Measurements from ENCODE around the gene ZNF330.
"Not testable (repeated sequence)": the region's sequence is repeated elsewhere in the genome, so short reads cannot be mapped to it uniquely, and the experiment has no call there.

The ZNF330 gene

DNA sequence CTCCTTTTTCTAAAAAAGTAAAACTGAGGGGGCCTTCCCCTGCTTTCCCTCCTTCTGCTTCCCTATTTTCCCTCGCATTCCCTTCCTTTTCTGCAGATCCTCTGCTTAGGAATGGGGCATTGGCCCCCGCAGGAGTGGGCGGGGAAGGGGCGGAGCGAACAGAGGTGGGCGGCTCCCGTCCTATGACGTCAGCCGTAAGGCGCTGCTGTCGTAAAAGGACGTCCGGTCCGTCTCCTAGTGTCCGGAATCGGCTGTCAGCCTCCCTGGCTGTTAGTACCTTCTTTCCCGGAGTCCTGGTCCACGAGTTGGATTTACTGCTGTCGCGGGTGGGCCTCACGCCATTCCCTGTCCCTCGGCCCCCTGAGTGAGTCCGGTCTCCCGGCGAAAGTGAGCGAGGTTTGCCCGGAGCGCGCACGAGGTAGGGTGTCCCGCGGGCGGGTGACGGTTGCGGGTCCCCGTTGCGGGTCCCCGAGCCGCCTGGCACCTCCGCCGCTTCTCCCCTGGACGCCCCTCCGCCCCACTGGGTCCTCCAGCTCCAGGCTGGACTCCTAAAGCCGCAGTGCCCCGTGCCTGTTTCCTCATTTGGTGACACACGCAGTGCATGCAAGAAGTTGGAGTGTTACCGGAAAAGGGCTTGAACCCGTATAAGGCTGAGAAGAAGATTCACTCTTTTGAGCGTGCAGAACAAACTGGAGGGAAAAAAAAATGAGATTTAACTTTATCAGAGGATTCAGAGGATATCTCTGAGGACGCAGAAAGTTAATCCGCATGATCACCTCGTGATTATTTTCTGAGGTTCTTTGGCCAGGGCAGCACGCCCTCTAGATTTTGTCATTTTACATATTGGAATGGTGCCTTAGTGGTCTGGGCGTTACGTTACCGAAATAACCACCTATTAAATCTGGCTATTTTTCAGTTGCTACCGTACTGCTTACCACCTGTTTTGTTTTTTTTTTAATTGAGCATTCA lies at the start of gene ZNF330:
ZNF330 (plus strand) TSS at position 205 of the 969 bp plus-strand sequence. CDS start 1,477 bp downstream, outside the sequence.
- peak; percentile 93 for DNase-seq

DNA sequence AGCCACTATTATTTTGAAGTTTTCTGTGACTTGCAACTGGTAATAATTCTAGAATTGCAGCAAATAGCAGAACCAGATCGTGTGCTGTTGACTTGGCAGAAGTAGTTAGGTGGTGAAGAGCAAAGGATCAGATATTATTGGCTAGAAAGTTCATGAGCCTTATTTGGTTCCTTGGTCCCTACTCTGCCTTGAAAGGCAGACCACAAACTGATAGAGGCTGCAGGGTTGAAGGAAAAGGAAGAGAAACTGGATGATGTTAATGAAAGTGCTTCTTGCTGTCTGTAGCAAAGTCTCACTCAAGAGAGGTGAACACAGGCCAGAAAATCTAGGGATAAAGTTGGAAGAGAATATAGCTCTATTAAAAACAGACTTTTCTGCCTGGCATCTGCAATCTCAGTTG lies 46.2 kb upstream of the ZNF330 start:
- DNase-seq, result peak; percentile 38

- no peak for DNase-seq
Observed at GRCh38 chr4:141177171-141177570, 43.5 kb upstream of the ZNF330 start.

- DNase-seq, result no peak
Observed at GRCh38 chr4:141179474-141180373, 41.0 kb upstream of the ZNF330 start.

GRCh38 chr4:141180991-141181761 lies 39.5 kb upstream of the ZNF330 start:
- DNase-seq, result no peak

DNA sequence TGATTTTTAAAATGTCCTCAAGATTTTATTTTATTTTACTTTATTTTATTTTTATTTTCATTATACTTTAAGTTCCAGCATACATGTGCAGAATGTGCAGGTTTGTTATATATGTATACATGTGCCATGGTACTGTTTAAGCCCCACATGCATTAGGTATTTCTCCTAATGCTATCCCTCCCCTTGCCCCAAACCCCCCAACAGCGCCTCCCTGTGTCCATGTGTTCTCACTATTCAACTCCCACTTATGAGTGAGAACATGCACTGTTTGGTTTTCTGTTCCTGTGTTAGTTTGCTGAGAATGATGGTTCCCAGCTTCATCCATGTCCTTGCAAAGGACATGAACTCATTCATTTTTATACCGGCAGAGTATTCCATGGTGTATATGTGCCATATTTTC lies 37.2 kb upstream of the ZNF330 start:
- DNase-seq, result not testable (repeated sequence)

DNA sequence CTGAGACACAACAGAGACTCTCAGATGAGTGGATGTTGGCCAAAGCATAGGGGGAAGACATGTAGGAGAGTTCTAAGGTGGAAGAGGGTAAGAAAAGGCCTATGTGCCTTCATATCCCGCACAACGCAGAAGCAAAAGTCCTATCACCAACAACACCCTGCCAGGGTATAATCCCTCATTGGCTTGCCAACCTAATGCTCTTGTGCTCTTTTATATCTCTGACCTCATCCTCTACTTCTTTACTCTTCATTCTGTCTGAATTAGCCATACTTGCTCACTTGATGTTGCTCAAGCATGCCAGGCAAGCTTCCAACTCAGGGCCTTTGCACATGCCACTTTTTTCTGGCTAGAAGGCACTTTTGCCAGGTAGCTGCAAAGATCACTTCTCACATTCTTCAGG lies 28.1 kb upstream of the ZNF330 start:
- DNase-seq, result no peak

- no peak for DNase-seq
Observed at GRCh38 chr4:141193516-141194034, 27.1 kb upstream of the ZNF330 start.

- no peak for DNase-seq
Observed at GRCh38 chr4:141195095-141195707, 25.5 kb upstream of the ZNF330 start.

DNA sequence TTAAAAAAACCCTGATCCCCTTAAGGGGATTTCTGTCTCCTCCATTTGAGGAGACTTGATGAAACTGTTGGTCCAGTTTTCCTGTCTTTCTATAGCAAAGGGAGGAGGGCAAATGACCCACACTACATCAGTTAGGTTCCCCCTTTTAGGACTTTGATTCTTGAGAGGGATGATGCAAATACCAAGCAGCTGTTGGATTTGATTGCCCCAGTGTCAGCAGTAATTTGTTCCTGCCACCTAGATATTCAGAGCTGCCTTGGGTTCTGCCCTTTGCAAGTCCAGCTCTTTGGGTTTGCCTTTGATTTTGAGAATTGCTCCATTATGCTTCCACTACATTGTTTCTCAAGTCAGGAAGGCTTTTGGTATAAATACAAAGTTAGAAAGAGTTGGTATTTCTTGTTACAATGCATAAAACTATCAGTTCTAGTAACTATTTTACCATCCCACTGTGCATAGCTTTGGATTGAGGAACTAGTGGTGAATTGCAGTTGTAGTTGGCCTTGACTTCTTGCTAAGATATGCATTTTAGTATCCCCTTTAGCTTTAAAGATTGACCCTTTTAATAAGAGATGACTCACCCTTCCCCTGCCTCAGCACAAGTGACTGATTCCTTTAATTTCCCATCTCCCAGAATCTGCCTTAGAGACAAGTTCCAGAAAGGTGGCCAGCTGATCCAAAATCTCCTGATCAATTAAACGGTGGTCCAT lies 24.3 kb upstream of the ZNF330 start:
- DNase-seq, result no peak

DNA sequence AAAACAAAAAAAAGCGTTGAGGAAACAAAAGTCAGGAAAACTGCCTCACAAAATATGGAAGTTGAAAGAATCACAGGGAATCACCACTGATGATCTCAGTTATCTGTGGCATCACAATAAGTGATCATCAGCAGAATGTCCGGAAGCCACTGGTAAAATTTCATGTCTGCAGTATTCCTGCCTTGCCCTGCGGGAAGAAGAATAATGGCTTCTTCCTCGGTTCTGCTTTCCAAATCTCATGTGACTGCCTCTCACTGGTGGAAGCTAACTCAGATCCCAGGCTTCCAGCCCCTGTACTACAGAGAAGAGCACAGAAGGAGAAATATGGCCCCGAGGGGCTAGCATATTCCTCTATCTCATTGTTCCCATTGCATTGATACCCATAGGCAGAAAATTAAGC lies 12.7 kb upstream of the ZNF330 start:
- DNase-seq, result no peak

DNA sequence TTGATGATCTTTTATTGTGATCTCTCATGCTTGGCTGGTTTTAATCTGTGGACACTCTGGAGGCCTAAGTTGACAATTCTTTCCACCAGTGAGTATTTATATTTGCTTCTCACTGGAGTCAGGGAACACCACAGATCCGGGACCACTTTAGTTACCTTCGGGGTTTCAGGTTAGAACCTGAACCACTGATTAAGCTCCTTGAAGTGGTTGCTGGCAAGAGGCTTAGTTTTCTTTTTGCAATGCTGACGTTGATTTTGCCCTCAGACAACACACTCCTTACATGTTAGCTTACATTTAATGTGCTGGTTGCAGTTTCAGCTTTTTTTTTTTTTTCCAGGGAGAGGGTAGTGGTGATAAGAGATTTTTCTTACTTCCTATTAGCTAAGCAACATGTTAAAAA lies 10.5 kb upstream of the ZNF330 start:
- DNase-seq, result peak; percentile 20

- DNase-seq, result no peak
Observed at GRCh38 chr4:141213550-141213991, 7.1 kb upstream of the ZNF330 start.

DNA sequence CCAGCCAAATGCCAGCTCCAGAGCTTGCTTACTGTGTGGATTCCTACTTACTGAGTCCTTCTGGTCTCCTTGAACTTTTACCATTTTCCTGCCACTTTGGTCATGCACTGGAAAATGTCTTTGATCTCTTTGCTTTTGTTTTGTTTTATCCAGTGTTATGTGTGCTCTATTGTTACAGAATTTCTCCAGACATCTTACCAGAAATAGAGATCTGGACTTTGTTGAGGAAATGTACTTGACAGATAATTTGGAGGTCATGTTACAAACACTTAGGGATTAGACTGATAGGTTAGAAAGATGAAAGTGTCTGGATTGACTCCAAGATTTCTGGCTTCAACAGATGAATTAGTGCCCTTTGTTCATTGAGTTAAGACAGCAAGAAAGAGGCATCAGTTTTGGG lies 5.7 kb upstream of the ZNF330 start:
- no peak for DNase-seq

- DNase-seq, result no peak
Observed at GRCh38 chr4:141216002-141216761, 4.5 kb upstream of the ZNF330 start.

- no peak for DNase-seq
Observed at GRCh38 chr4:141220271-141220670, 424 bp upstream of the ZNF330 start.

DNA sequence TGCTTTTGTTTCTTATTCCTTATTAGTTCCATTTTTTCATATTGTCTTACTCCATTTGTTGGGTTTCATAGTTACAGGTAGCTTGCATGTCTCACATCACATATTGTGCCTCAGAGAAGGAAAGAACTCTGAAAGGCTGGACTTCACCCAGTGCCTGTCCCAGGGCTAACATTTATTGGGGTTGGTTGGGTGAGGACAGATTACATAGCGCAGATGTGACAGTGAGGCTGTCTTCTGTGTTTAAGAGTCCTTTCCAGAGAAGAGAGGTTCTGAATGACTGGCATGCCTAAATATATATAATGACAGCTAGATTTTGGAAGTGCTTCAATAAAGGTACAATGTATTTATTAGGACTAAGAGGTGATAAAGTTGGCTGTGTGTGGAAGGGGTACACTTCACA lies 2.7 kb downstream of the ZNF330 start:
- DNase-seq, result no peak

DNA sequence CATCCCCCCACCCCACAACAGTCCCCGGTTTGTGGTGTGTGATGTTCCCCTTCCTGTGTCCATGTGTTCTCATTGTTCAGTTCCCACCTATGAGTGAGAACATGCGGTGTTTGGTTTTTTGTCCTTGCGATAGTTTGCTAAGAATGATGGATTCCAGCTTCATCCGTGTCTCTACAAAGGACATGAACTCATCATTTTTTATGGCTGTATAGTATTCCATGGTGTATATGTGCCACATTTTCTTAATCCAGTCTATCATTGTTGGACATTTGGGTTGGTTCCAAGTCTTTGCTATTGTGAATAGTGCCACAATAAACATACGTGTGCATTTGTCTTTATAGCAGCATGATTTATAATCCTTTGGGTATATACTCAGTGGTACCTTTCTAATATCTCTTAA lies 6.6 kb downstream of the ZNF330 start:
- DNase-seq, result not testable (repeated sequence)

GRCh38 chr4:141229408-141230101 lies 8.9 kb downstream of the ZNF330 start:
- DNase-seq, result no peak

DNA sequence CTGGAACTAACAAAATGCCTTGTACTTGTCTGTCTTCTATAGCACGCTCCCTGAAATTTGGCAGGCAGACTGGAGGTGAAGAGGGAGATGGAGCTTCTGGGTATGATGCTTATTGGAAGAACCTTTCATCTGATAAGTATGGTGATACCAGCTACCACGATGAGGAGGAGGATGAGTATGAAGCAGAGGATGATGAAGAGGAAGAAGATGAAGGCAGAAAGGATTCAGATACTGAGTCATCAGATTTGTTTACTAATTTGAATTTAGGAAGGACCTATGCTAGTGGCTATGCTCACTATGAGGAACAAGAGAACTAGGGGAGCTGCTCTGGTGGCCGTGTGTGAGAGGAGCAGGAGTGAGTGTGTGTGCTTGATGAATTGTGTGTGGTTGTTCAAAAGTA lies 13.0 kb downstream of the ZNF330 start:
- DNase-seq, result no peak

Data from OCI-M1 (cell line).